Neuronal stem cell (in vitro differentiated cells): ENCODE results near the gene TLCD1.

Experiments
- DNase-seq: peaks from one replicate; pipeline ENCODE4 v3.0.0-alpha.2; 2013; ENCODE audit warnings: low spot score
- H2AFZ ChIP-seq: one replicate; pipeline ENCODE4 v1.6.1; 2013; ENCODE audit warnings: mild to moderate bottlenecking, low read length, inconsistent platforms
- H2AK5ac ChIP-seq: 2 replicates; pipeline ENCODE4 v1.6.1; 2013; ENCODE audit warnings: low read depth, mild to moderate bottlenecking, inconsistent platforms, low read length, moderate library complexity, mixed read lengths
- H2BK120ac ChIP-seq: 2 replicates; pipeline ENCODE4 v1.6.1; 2013; ENCODE audit warnings: low read depth, mild to moderate bottlenecking, inconsistent platforms, low read length, moderate library complexity, mixed read lengths
- H2BK12ac ChIP-seq: one replicate; pipeline ENCODE4 v1.6.1; 2013; ENCODE audit warnings: low read length, inconsistent platforms
- H2BK15ac ChIP-seq: 2 replicates; pipeline ENCODE4 v1.6.1; 2013; ENCODE audit warnings: mild to moderate bottlenecking, low read length, inconsistent platforms, mixed read lengths
- H2BK5ac ChIP-seq: one replicate; pipeline ENCODE4 v1.6.1; 2013; ENCODE audit warnings: inconsistent platforms, mild to moderate bottlenecking, low read length, moderate library complexity
- H3K14ac ChIP-seq: one replicate; pipeline ENCODE4 v1.6.1; 2013; ENCODE audit warnings: low read length, inconsistent platforms
- H3K18ac ChIP-seq: 2 replicates; pipeline ENCODE4 v1.6.1; 2013; ENCODE audit warnings: low read length, inconsistent platforms
- H3K23ac ChIP-seq: 2 replicates; pipeline ENCODE4 v1.6.1; 2013; ENCODE audit warnings: low read depth, mild to moderate bottlenecking, mixed read lengths, low read length, inconsistent platforms; ENCODE audit not compliant: poor library complexity
- H3K27ac ChIP-seq: replicated peaks from 3 replicates; pipeline ENCODE4 v1.5.1; 2013; ENCODE audit warnings: low read length, inconsistent platforms
- H3K27me3 ChIP-seq, 3 experiments: 2 replicates each; pipeline ENCODE4 v1.6.1; 2013; ENCODE audit warnings: low read length in 3 of 3, mild to moderate bottlenecking in 2 of 3, inconsistent platforms in 1 of 3, low read depth in 1 of 3, mixed read lengths in 1 of 3, moderate library complexity in 1 of 3; ENCODE audit not compliant: control insufficient read depth in 3 of 3, insufficient read depth in 3 of 3
- H3K36me3 ChIP-seq, 2 donors: replicated peaks in 1 of 2; 2 replicates each; pipeline ENCODE4 v1.6.1; 2013; ENCODE audit warnings: low read length in 2 of 2; ENCODE audit not compliant: control insufficient read depth in 2 of 2, insufficient read depth in 2 of 2
- H3K4ac ChIP-seq: 2 replicates; pipeline ENCODE4 v1.6.1; 2013; ENCODE audit warnings: inconsistent platforms, mild to moderate bottlenecking, low read length, moderate library complexity
- H3K4me1 ChIP-seq, 2 donors: 1 replicate in 1 of 2; 2 replicates in 1 of 2; pipeline ENCODE4 v1.6.1; 2013; ENCODE audit warnings: low read length in 2 of 2, low read depth in 1 of 2; ENCODE audit not compliant: control insufficient read depth in 2 of 2, insufficient read depth in 1 of 2
- H3K4me2 ChIP-seq: one replicate; pipeline ENCODE4 v1.6.1; 2013; ENCODE audit warnings: mild to moderate bottlenecking, low read length, inconsistent platforms; ENCODE audit not compliant: insufficient read depth, poor library complexity, severe bottlenecking
- H3K4me3 ChIP-seq, 2 donors: 2 replicates each; pipeline ENCODE4 v1.5.1; 2013; ENCODE audit warnings: low read length in 2 of 2, mild to moderate bottlenecking in 2 of 2, inconsistent platforms in 1 of 2, moderate library complexity in 1 of 2
- H3K79me1 ChIP-seq: one replicate; pipeline ENCODE4 v1.6.1; 2013; ENCODE audit warnings: low read depth, mild to moderate bottlenecking, inconsistent platforms, low read length, moderate library complexity
- H3K9ac ChIP-seq: one replicate; pipeline ENCODE4 v1.6.1; 2013; ENCODE audit warnings: mild to moderate bottlenecking, low read depth, low read length, inconsistent platforms; ENCODE audit not compliant: poor library complexity
- H3K9me3 ChIP-seq, 2 donors: replicated peaks in 1 of 2; 2 replicates each; pipeline versions ENCODE3 to v1.6.1; 2013; ENCODE audit warnings: low read length in 2 of 2, mild to moderate bottlenecking in 2 of 2, inconsistent platforms in 1 of 2, low read depth in 1 of 2, mixed read lengths in 1 of 2, moderate library complexity in 1 of 2; ENCODE audit not compliant: control insufficient read depth in 2 of 2, insufficient read depth in 1 of 2
- H4K8ac ChIP-seq: one replicate; pipeline ENCODE4 v1.6.1; 2013; ENCODE audit warnings: low read depth, mild to moderate bottlenecking, inconsistent platforms, low read length, moderate library complexity
- H4K91ac ChIP-seq: one replicate; pipeline ENCODE4 v1.6.1; 2013; ENCODE audit warnings: low read length, low read depth, mild to moderate bottlenecking, inconsistent platforms; ENCODE audit not compliant: poor library complexity
- WGBS, 2 donors: extraction: QIAGEN DNeasy Blood & Tissue Kit; methylation state at CpG; one replicate each; pipeline ENCODE4 v1.1.7; 2013; ENCODE audit warnings: missing lambda C conversion rate in 2 of 2, mixed read lengths in 1 of 2; ENCODE audit not compliant: insufficient read length in 2 of 2, insufficient replicate concordance in 1 of 2; ENCODE audit errors: extremely low coverage in 2 of 2; 5-methylcytosine and 5-hydroxymethylcytosine counted together

TLCD1 gene

GRCh38 chr17:28684963-28685362, 41.1 kb downstream of the TLCD1 start:
- no peak overlapping the region for H3K18ac ChIP-seq
- no peak overlapping the region for H2BK15ac ChIP-seq
- H3K27ac ChIP-seq: no peak overlapping the region
- H2BK120ac ChIP-seq: no peak overlapping the region
- WGBS, 2 donors: no CpG with 5 or more reads among the region's 3 CpGs
- no peak overlapping the region for H3K23ac ChIP-seq
- H3K36me3 ChIP-seq: peaks cover 69 to 99% of the 10 kb centered on the region in 2 donors
- H3K9me3 ChIP-seq: no peaks in the 10 kb centered on the region
- no peaks in the 10 kb centered on the region for H3K4me1 ChIP-seq
- no peak overlapping the region for H3K4me2 ChIP-seq
- H2BK12ac ChIP-seq: no peak overlapping the region
- no peak overlapping the region for H3K14ac ChIP-seq
- H3K27me3 ChIP-seq: no peaks in the 10 kb centered on the region
- DNase-seq: no peak
- no peak overlapping the region for H4K91ac ChIP-seq
- no peak overlapping the region for H3K4me3 ChIP-seq
- no peak overlapping the region for H2AFZ ChIP-seq
- no peak overlapping the region for H4K8ac ChIP-seq
- H2BK5ac ChIP-seq: no peak overlapping the region
- no peak overlapping the region for H3K9ac ChIP-seq
- H2AK5ac ChIP-seq: no peak overlapping the region
- H3K4ac ChIP-seq: no peak overlapping the region
- H3K79me1 ChIP-seq: peaks cover 2% of the 10 kb centered on the region

GRCh38 chr17:28682655-28683054, 43.4 kb downstream of the TLCD1 start:
- Histone ChIP-seq H4K8ac (no peak overlapping the region), H3K23ac (peak overlapping the region; percentile 35), H3K9ac (no peak overlapping the region), H3K9me3 (no peaks in the 10 kb centered on the region), H3K18ac (no peak overlapping the region), H3K27ac (no peak overlapping the region), H2BK15ac (no peak overlapping the region), H3K4ac (no peak overlapping the region), H3K4me2 (no peak overlapping the region), H3K27me3 (no peaks in the 10 kb centered on the region), H3K4me1 (no peaks in the 10 kb centered on the region), H2BK12ac (no peak overlapping the region), H4K91ac (no peak overlapping the region), H3K14ac (no peak overlapping the region), H3K79me1 (peaks cover 2% of the 10 kb centered on the region), H2BK5ac (no peak overlapping the region), H2AK5ac (no peak overlapping the region), H2BK120ac (no peak overlapping the region), H2AFZ (no peak overlapping the region), H3K36me3 (peaks cover 65 to 93% of the 10 kb centered on the region in 2 donors), H3K4me3 (no peak overlapping the region)
- no peak for DNase-seq
- no CpG with 5 or more reads among the region's 11 CpGs for WGBS, 2 donors

DNA sequence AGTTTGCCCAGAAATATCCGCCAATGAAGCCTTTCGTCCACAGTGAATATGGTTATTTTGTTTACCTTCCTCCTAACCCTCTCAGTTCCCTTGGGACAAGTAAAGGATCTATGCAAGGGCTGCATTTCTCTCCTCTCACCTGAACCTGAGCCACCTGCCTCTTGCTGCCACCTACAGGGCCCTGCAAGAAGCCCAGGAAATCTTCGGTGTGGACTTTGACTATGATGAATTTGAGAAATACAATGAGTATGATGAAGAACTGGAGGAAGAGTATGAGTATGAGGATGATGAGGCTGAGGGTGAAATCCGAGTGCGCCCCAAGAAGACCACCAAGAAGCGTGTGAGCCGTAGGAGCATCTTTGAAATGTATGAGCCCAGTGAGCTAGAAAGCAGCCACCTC, 50.1 kb downstream of the TLCD1 start:
- H2BK15ac ChIP-seq: no peak overlapping the region
- no peak overlapping the region for H3K4ac ChIP-seq
- no peak overlapping the region for H3K14ac ChIP-seq
- H3K23ac ChIP-seq: no peak overlapping the region
- H3K36me3 ChIP-seq: peaks cover 56 to 93% of the 10 kb centered on the region in 2 donors
- H2BK120ac ChIP-seq: no peak overlapping the region
- no peak overlapping the region for H2AFZ ChIP-seq
- H4K8ac ChIP-seq: no peak overlapping the region
- H3K27ac ChIP-seq: no peak overlapping the region
- no peak overlapping the region for H3K4me2 ChIP-seq
- H3K4me1 ChIP-seq: no peaks in the 10 kb centered on the region
- H3K4me3 ChIP-seq: no peak overlapping the region
- no peaks in the 10 kb centered on the region for H3K79me1 ChIP-seq
- no peak overlapping the region for H2BK12ac ChIP-seq
- no peak overlapping the region for H4K91ac ChIP-seq
- no peaks in the 10 kb centered on the region for H3K27me3 ChIP-seq
- WGBS, 2 donors: no CpG with 5 or more reads among the region's 7 CpGs
- H2BK5ac ChIP-seq: no peak overlapping the region
- H3K9me3 ChIP-seq: no peaks in the 10 kb centered on the region
- no peak overlapping the region for H3K9ac ChIP-seq
- no peak overlapping the region for H3K18ac ChIP-seq
- H2AK5ac ChIP-seq: no peak overlapping the region
- DNase-seq: no peak

GRCh38 chr17:28675490-28675889, 50.5 kb downstream of the TLCD1 start:
- H3K4me1 ChIP-seq: no peaks in the 10 kb centered on the region
- H3K9me3 ChIP-seq: no peaks in the 10 kb centered on the region
- no peak overlapping the region for H4K91ac ChIP-seq
- no peaks in the 10 kb centered on the region for H3K79me1 ChIP-seq
- H2AK5ac ChIP-seq: no peak overlapping the region
- no peak overlapping the region for H3K4me3 ChIP-seq
- no peak overlapping the region for H3K9ac ChIP-seq
- peaks cover 54 to 92% of the 10 kb centered on the region in 2 donors for H3K36me3 ChIP-seq
- no peak overlapping the region for H2BK120ac ChIP-seq
- no peak overlapping the region for H2AFZ ChIP-seq
- H3K4ac ChIP-seq: no peak overlapping the region
- H3K23ac ChIP-seq: no peak overlapping the region
- WGBS, 2 donors: no CpG with 5 or more reads among the region's 3 CpGs
- H3K27ac ChIP-seq: no peak overlapping the region
- DNase-seq: no peak
- H4K8ac ChIP-seq: no peak overlapping the region
- no peak overlapping the region for H2BK12ac ChIP-seq
- H3K27me3 ChIP-seq: no peaks in the 10 kb centered on the region
- no peak overlapping the region for H3K14ac ChIP-seq
- H2BK15ac ChIP-seq: no peak overlapping the region
- no peak overlapping the region for H2BK5ac ChIP-seq
- no peak overlapping the region for H3K18ac ChIP-seq
- no peak overlapping the region for H3K4me2 ChIP-seq
